Coronary artery (tissue), 2 donors: ENCODE measurements around the gene NLGN4Y.
"Not testable (repeated sequence)": the region's sequence is repeated elsewhere in the genome, so short reads cannot be mapped to it uniquely, and the experiment has no call there.

ENCODE experiments used
- DNase-seq: peaks from one replicate; pipeline ENCODE4 v3.0.0-alpha.2; 2017; ENCODE audit warnings: low spot score
- H3K27ac ChIP-seq, 2 donors: fragments of 200-600 bp; sonication (generic); one replicate each; pipeline ENCODE4 v1.5.1; 2016 to 2019
- H3K4me3 ChIP-seq: fragments of 200-600 bp; sonication (generic); 2 replicates; pipeline ENCODE4 v1.5.1; 2016; ENCODE audit warnings: mild to moderate bottlenecking, moderate library complexity
- CTCF ChIP-seq: fragments of 200-600 bp; sonication (generic); IDR thresholded peaks from one replicate; pipeline ENCODE4 v1.5.1; 2019; ENCODE audit warnings: antibody characterized with exemption

Gene NLGN4Y

GRCh38 chrY:14860448-14860847 is 336.1 kb downstream of the NLGN4Y start:
- H3K27ac ChIP-seq: no peak overlapping the region
- DNase-seq: no peak
- no peak overlapping the region for H3K4me3 ChIP-seq
- TF ChIP-seq CTCF: no peak

- DNase-seq, H3K27ac ChIP-seq, H3K4me3 ChIP-seq: not testable (repeated sequence)
Observed at GRCh38 chrY:14861033-14861432, 336.7 kb downstream of the NLGN4Y start.

- no peak for TF ChIP-seq CTCF
- no peak overlapping the region for H3K4me3 ChIP-seq
- no peak overlapping the region for H3K27ac ChIP-seq
- DNase-seq: no peak
Observed at GRCh38 chrY:14871971-14872370, 347.6 kb downstream of the NLGN4Y start.
